HG02571 (cell line): ENCODE data around the gene MED26.

ENCODE experiments used
- ATAC-seq: cut with Tn5 transposase; IDR thresholded peaks from one replicate; pipeline ENCODE4 v1.9.1; 2021; ENCODE audit warnings: mild to moderate bottlenecking, moderate library complexity; ENCODE audit not compliant: unreplicated experiment

MED26 gene

GRCh38 chr19:16542045-16542909 is 85.7 kb downstream of the MED26 start, which contains the start of gene CHERP:
Gene CHERP, minus strand, starts transcription at chr19:16542437. Its CDS starts 59 bp downstream, at chr19:16542378.
- ATAC-seq, result peak; percentile 77

GRCh38 chr19:16541526-16542044 is 86.4 kb downstream of the MED26 start:
- ATAC-seq, result no peak

- no peak for ATAC-seq
Measured at GRCh38 chr19:16540948-16541347, 87.1 kb downstream of the MED26 start.

- ATAC-seq, result no peak
Measured at GRCh38 chr19:16537111-16537510, 90.9 kb downstream of the MED26 start.

- ATAC-seq, result no peak
Measured at GRCh38 chr19:16536130-16536529, 91.9 kb downstream of the MED26 start.

GRCh38 chr19:16535381-16535780 is 92.6 kb downstream of the MED26 start:
- no peak for ATAC-seq

- no peak for ATAC-seq
Measured at GRCh38 chr19:16532440-16533234, 95.4 kb downstream of the MED26 start.

GRCh38 chr19:16531380-16531669 is 96.7 kb downstream of the MED26 start:
- ATAC-seq, result no peak

- ATAC-seq, result no peak
Measured at GRCh38 chr19:16530540-16531379, 97.2 kb downstream of the MED26 start.

GRCh38 chr19:16529466-16530144 is 98.4 kb downstream of the MED26 start:
- no peak for ATAC-seq

GRCh38 chr19:16527971-16528521 is 100.0 kb downstream of the MED26 start:
- ATAC-seq, result no peak

- no peak for ATAC-seq
Measured at GRCh38 chr19:16527334-16527935, 100.6 kb downstream of the MED26 start.

GRCh38 chr19:16525751-16526481 is 102.1 kb downstream of the MED26 start:
- no peak for ATAC-seq

GRCh38 chr19:16524991-16525734 is 102.8 kb downstream of the MED26 start:
- ATAC-seq, result no peak
